WTC11 (cell line): ENCODE measurements around the gene TMC6.

ENCODE experiments used
- NR1H2 ChIP-seq: sonication (generic); formaldehyde crosslinking; IDR thresholded peaks from 2 replicates; pipeline ENCODE4 v1.9.0; 2021; ENCODE audit warnings: mild to moderate bottlenecking, moderate library complexity, missing genetic modification reagents
- NR3C1 ChIP-seq: sonication (generic); formaldehyde crosslinking; conservative IDR thresholded peaks from 2 replicates; pipeline ENCODE4 v1.8.1; 2023; ENCODE audit warnings: low read depth, mild to moderate bottlenecking, missing genetic modification reagents
- ZNF138 ChIP-seq: sonication (generic); formaldehyde crosslinking; conservative IDR thresholded peaks from 2 replicates; pipeline ENCODE4 v1.8.1; 2022; ENCODE audit warnings: mild to moderate bottlenecking, moderate library complexity, missing genetic modification reagents
- TF ChIP-seq, protein P1 (sequence below): fragments of 200-600 bp; IDR thresholded peaks from 2 replicates; pipeline ENCODE4 v1.8.0; 2022; ENCODE audit warnings: antibody characterized with exemption
- TF ChIP-seq, protein P2 (sequence below): fragments of 250-450 bp; sonication (Bioruptor Pico); IDR thresholded peaks from 2 replicates; pipeline ENCODE4 v1.9.0; 2021; ENCODE audit warnings: mild to moderate bottlenecking
- TF ChIP-seq, protein P3 (sequence below): sonication (generic); formaldehyde crosslinking; IDR thresholded peaks from 2 replicates; pipeline ENCODE4 v1.8.1; 2023; ENCODE audit warnings: mild to moderate bottlenecking, missing genetic modification reagents, moderate library complexity

DNA sequence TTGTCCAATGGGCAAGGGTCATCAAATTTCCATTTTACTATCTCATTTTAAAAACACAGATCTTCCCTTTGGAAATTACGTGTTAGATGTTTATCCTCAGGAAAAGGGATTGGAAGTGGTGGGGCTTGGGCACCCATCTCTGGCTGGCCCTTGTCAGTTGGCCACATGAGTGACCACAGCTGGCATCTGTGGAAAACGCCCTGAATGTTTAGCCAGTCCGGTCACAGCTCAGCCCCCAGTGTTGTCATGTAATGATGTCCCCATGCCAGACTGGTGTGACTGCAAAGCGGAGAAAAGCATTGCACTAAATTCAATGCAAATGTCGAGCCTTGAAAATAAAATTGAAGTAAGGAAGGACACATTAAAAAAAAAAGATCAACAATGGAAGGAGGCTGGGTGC lies 53.0 kb downstream of the TMC6 start:
- TF ChIP-seq, protein P1, sequence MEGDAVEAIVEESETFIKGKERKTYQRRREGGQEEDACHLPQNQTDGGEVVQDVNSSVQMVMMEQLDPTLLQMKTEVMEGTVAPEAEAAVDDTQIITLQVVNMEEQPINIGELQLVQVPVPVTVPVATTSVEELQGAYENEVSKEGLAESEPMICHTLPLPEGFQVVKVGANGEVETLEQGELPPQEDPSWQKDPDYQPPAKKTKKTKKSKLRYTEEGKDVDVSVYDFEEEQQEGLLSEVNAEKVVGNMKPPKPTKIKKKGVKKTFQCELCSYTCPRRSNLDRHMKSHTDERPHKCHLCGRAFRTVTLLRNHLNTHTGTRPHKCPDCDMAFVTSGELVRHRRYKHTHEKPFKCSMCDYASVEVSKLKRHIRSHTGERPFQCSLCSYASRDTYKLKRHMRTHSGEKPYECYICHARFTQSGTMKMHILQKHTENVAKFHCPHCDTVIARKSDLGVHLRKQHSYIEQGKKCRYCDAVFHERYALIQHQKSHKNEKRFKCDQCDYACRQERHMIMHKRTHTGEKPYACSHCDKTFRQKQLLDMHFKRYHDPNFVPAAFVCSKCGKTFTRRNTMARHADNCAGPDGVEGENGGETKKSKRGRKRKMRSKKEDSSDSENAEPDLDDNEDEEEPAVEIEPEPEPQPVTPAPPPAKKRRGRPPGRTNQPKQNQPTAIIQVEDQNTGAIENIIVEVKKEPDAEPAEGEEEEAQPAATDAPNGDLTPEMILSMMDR = no peak
- TF ChIP-seq ZNF138 (CRISPR knock-in tag) = no peak
- TF ChIP-seq NR3C1 (CRISPR knock-in tag) = no peak
- TF ChIP-seq, protein P2, sequence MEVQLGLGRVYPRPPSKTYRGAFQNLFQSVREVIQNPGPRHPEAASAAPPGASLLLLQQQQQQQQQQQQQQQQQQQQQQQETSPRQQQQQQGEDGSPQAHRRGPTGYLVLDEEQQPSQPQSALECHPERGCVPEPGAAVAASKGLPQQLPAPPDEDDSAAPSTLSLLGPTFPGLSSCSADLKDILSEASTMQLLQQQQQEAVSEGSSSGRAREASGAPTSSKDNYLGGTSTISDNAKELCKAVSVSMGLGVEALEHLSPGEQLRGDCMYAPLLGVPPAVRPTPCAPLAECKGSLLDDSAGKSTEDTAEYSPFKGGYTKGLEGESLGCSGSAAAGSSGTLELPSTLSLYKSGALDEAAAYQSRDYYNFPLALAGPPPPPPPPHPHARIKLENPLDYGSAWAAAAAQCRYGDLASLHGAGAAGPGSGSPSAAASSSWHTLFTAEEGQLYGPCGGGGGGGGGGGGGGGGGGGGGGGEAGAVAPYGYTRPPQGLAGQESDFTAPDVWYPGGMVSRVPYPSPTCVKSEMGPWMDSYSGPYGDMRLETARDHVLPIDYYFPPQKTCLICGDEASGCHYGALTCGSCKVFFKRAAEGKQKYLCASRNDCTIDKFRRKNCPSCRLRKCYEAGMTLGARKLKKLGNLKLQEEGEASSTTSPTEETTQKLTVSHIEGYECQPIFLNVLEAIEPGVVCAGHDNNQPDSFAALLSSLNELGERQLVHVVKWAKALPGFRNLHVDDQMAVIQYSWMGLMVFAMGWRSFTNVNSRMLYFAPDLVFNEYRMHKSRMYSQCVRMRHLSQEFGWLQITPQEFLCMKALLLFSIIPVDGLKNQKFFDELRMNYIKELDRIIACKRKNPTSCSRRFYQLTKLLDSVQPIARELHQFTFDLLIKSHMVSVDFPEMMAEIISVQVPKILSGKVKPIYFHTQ (CRISPR knock-in tag) = no peak
- TF ChIP-seq NR1H2 (CRISPR knock-in tag) = no peak
- TF ChIP-seq, protein P3, sequence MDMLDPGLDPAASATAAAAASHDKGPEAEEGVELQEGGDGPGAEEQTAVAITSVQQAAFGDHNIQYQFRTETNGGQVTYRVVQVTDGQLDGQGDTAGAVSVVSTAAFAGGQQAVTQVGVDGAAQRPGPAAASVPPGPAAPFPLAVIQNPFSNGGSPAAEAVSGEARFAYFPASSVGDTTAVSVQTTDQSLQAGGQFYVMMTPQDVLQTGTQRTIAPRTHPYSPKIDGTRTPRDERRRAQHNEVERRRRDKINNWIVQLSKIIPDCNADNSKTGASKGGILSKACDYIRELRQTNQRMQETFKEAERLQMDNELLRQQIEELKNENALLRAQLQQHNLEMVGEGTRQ (CRISPR knock-in tag) = no peak
